ENCODE measurements around the gene PDIA2. TPM values are rescaled to one million over a fixed set of nuclear protein-coding genes. Genes with fewer than 3 reads are reported as not detected.

The PDIA2 gene
- total RNA-seq, 1 donor: not detected

DNA sequence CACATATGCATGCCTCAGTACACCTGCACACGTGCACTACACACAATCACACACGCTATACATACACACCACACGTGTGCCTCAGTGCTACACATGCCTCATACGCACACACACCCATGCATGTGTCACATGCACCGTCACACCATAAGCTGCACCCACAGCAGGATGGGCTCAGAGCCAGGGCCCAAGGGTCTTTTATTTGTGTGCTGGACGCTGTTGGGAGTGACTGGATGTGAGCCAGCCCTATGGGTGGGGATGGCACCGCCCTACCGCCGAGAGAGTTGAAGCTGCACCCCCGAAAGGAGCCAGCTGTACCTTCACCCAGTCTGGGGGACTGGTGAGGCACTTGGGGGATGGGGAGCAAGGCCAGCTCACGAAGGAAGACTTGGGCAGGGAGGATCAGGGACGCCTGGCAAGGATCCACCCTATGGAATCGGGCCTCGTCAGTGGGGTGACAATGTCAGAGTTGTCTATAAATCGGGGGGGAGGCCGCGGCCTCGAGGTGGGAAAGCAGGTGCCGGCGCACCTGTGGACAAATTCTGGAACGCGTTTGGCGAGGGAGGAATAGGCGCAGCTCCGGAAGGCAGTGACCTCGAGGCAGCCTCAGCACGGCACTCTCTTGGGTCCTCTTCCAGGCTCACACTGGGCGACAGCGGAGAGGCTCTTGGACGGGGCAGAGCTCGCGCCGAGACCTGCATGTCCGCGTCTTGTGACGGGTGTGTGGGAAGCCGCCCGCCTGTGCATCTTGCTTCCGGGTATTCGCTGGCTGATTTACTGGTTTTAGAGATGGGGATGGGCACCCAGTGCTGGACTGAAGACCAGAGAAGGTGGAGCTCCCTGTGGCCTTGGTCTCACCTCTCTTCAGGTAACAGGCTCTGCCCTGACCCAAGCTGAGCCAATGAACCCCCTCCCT lies 14.6 kb upstream of the PDIA2 start:
- no peak for DNase-seq (ENCODE audit: low read depth)

DNA sequence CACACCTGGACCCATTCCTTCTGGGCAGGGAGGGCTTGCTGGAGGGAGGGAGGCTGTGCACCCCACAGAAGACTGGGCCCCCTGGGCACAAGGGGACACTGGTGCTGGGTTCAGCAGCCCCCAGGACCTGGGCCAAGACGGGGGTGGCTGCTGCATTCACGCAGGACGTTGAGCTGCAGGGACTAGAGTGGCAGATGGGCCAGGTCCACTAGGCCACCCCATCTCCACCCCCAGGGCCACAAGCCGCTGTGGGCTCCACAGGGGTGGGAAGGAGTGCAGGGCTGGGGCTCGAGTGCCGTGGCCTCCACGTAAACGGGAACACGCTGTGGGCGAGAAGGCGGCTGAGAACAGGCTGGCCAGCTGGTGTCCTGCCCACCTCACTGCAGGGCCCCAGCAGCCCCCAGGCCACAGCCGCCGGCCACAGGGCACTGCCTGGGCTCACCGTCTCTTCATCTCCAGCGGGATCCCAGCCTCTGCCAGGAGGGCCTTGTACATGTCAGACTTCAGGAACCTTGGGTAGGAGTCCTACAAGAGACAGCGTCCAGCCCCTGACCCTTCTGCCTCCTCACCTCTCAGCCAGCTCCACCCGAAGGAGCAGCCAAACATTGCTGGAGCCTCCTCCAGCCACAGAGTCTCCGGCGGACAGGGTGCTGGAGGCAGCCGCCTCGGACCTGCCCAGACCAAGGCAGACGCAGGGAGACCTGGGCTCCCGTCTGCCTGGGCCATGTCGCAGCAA lies 13.7 kb upstream of the PDIA2 start:
- no peak for DNase-seq (ENCODE audit: low read depth)
- no peak for TF ChIP-seq CTCF (IDR thresholded peaks at IDR 0.05; ENCODE audit: insufficient read depth, low read length)
- H3K4me3 ChIP-seq (ENCODE audit: low read depth, low read length): no peak overlapping the region

More for the DNA sequence above, 14.6 kb upstream of the PDIA2 start:
- TF ChIP-seq CTCF (IDR thresholded peaks at IDR 0.05; ENCODE audit: insufficient read depth, low read length): no peak
- H3K4me3 ChIP-seq (ENCODE audit: low read depth, low read length): no peak overlapping the region

DNA sequence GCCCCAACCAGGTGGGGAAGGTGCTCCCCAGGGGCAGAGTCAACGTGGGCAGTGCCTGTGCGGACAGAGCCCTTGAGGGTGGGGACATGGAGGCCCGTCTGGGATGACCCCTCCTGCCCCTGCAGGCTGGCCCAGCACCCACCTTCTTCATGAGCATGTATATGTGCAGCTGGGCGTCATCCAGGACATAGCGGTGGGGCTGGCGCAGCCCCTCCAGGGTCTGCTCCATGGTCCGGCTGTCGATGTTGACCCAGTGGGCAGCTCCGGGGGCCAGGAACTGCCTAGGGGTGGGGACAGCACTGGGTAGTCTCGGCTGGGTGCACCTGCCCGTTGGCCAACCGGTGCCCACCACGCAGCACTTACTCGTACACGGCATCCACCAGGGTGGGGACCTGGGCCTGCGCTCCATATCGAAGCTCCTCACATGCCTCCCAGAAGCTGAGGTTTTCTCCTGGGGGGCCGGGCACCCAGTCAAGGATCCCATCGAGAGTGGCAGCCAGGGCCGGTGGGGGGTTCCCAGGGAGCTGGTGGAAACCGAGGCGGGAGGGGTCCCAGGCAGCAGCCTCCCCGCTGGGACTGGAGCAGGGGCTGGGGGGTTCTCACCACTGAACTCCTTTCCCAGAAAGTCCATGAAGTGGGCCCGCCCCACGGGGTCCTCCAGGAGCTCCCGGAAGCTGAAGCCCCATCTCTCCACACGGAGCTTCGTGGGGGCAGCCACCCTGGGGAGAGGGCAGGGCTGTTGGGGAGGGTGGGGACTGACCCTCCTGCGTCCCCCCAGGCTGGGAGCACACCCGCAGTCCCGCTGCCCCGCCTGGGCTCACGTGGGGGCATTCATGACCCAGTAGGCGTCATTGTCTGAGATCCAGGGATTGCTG lies 12.3 kb upstream of the PDIA2 start:
- no peak for TF ChIP-seq CTCF (IDR thresholded peaks at IDR 0.05; ENCODE audit: insufficient read depth, low read length)
- DNase-seq (ENCODE audit: low read depth): no peak
- no peak overlapping the region for H3K4me3 ChIP-seq (ENCODE audit: low read depth, low read length)

- DNase-seq (ENCODE audit: low read depth): no peak
- no peak overlapping the region for H3K4me3 ChIP-seq (ENCODE audit: low read depth, low read length)
- TF ChIP-seq CTCF (IDR thresholded peaks at IDR 0.05; ENCODE audit: insufficient read depth, low read length): no peak
These were observed 10.1 kb upstream of the PDIA2 start for GRCh38 chr16:272633-273546.

DNA sequence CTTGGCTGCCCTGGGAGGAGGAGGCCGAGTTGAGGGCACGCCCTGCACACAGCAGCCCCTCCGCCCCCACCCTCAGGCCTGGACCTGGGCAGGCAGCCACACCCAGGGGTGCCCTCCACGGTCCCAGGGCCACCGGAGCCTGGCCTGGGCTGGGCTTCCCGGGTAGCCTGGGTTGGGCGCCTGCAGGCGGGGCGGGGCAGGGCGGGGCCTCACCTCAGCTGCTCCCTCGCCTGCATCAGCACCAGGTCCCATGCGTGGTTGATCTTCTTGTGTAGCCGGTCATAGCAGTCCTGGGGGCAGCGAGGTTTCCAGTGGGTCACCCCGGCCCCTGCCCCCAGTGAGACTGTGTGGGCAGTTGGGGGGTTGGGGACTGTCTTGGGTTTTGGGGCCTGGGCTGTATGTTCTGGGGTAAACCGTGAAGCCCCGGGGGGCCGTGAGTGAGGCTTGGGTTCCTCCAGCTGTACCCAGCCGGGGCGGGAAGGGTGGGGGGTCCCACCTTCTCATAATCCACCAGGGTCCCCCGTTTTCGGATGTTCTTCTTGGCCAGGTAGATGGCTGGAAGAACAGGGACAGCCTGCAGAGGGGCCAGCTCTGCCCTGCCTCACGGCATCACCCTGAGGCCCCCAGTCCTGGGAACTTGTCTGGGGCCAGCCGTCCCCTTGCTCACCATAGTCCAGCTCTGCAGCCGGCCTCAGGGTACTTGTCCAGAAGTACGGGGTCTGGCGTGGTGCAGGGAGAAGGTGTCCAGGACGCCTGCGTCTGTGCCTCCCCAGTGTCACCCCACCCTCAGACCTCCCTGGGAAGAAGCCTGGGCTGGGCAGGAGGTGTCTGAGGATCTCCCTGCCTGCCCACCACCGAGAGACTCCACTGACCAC lies 9.2 kb upstream of the PDIA2 start:
- no peak for TF ChIP-seq CTCF (IDR thresholded peaks at IDR 0.05; ENCODE audit: insufficient read depth, low read length)
- no peak for DNase-seq (ENCODE audit: low read depth)
- no peak overlapping the region for H3K4me3 ChIP-seq (ENCODE audit: low read depth, low read length)
